ENCODE results near the gene PRPF6.

Gene PRPF6

GRCh38 chr20:64035933-64036345 lies 55.0 kb downstream of the PRPF6 start, which contains the start of gene C20orf204:
Gene C20orf204, plus strand, starts transcription at chr20:64036182. Its CDS starts 142 bp downstream, at chr20:64036324.
- no peak for DNase-seq (ENCODE audit: low spot score)

GRCh38 chr20:64036346-64037198 lies 55.6 kb downstream of the PRPF6 start:
- no peak for DNase-seq (ENCODE audit: low spot score)

- no peak for DNase-seq (ENCODE audit: low spot score)
Observed at GRCh38 chr20:64037199-64037497, 56.2 kb downstream of the PRPF6 start.

- DNase-seq (ENCODE audit: low spot score) = no peak
Observed at GRCh38 chr20:64037498-64038213, 56.7 kb downstream of the PRPF6 start.

- DNase-seq (ENCODE audit: low spot score) = no peak
Observed at GRCh38 chr20:64038224-64038564, 57.3 kb downstream of the PRPF6 start.

GRCh38 chr20:64038565-64039292 lies 57.8 kb downstream of the PRPF6 start:
- no peak for DNase-seq (ENCODE audit: low spot score)

- DNase-seq (ENCODE audit: low spot score) = no peak
Observed at GRCh38 chr20:64039293-64040160, 58.6 kb downstream of the PRPF6 start.

- no peak for DNase-seq (ENCODE audit: low spot score)
Observed at GRCh38 chr20:64040231-64041039, 59.5 kb downstream of the PRPF6 start.

GRCh38 chr20:64041040-64041780 lies 60.3 kb downstream of the PRPF6 start:
- no peak for DNase-seq (ENCODE audit: low spot score)

GRCh38 chr20:64041781-64042053 lies 60.8 kb downstream of the PRPF6 start:
- no peak for DNase-seq (ENCODE audit: low spot score)

DNA sequence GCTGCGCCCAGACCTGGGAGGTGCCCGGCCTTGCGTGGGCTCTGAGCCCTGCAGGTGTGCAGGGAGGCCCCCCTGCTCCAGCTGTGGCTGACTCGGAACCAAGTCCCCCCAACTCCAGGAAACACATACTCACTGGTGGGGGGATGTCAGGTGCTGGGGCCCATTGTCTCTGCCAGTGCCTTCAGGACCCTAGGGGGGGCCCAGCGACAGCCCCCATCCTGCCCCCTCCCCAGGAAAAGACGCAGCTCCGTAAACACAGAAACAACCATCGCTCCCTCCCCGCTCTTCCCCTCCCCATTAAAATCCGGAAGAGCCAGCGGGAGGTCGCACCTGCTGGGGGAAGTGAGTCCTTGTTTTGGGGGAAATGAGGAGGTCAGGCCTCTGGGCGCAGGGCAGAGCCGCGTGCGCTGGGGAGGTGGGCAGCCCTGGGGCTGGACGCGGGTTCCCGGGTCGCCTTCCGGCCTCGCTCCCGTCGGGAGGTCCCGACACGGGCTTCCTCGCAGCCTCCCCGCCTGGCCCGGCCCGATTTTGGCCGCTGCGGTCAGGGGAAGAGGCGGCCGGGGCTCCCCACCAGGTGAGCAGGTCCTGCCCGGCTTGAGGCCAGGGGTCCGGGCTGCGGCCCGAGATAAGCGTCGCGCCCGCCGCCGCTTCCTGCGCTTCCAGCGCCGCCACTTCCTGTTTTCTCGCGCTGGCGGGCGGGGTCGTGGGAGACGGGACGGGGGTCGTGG lies 61.3 kb downstream of the PRPF6 start:
- DNase-seq (ENCODE audit: low spot score) = no peak

- no peak for DNase-seq (ENCODE audit: low spot score)
Observed at GRCh38 chr20:64043768-64044167, 62.8 kb downstream of the PRPF6 start.

DNA sequence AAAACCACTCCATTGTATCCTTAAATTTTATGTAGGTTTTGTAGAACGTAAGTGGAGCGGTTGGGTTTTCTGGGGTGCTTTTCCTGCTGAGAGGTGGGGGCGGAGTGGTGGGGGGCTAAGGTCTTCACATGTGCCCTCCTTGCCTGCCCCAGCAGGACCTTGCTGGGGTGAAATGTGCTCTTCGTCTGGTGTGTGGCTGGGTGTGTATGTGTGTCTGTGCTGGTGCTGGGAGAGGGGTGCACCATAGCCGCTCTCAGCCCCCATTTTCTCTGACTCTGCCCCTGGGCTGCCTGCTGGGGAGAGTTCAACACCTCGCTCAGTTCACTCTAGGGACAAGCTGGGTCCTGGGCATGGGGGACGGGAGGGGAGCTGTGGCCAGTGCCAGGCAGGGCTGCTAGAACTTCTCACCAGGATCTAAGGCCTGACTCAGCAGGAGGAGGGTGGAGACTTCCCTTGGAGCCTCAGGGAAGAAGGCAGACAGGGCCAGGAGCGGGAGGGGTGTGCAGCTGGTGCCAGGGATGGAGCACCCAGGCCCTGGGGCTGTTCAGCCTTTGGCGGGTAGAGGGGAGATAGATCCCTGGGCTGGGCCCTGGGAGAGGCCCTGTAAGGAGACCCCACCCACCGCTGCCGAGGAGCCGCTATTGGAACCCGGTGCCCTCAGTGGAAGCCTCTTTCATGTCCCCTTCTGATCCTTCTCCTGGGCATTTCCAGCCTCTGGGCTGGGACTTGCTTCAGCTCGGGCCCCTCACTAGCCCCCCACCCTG lies 63.7 kb downstream of the PRPF6 start:
- no peak for DNase-seq (ENCODE audit: low spot score)

- DNase-seq (ENCODE audit: low spot score) = no peak
Observed at GRCh38 chr20:64045346-64046011, 64.5 kb downstream of the PRPF6 start.

- DNase-seq (ENCODE audit: low spot score) = no peak
Observed at GRCh38 chr20:64047046-64047389, 66.1 kb downstream of the PRPF6 start.

DNA sequence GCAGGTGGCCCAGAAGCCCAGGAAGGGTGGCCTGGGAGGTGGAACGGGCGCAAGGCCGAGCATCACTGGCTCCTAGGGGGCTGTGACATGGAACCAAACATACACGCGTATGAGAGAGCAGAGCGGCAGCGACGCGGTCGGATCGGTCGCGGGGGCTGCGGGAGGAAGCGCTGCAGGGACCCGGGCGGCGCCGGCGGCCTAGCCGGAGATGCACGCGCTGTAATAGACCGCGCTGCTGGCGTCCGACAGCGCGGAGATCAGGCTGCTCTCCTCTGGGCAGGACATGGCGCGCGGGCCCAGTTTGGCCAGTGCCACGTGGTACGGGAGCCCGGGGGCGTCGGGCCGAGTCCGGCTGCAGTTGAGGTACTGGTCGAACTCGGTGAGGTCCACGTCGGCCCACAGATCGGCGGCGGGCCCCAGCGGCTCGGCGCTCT lies 67.1 kb downstream of the PRPF6 start:
- DNase-seq (ENCODE audit: low spot score) = no peak

GRCh38 chr20:64048402-64049044 lies 67.6 kb downstream of the PRPF6 start:
- no peak for DNase-seq (ENCODE audit: low spot score)

All from left forelimb (tissue), 1 donor.